Sigmoid colon (tissue), 4 donors: ENCODE measurements around the gene NCK1.

ENCODE experiments used
- EP300 ChIP-seq, 4 donors: sonication (generic); formaldehyde crosslinking; IDR thresholded peaks; one replicate each; pipeline ENCODE4 v1.6.1; 2017; ENCODE audit warnings: antibody characterized with exemption in 4 of 4
- POLR2AphosphoS5 ChIP-seq, 4 donors: sonication (generic); formaldehyde crosslinking; IDR thresholded peaks; one replicate each; pipeline ENCODE4 v1.6.1; 2017; ENCODE audit warnings: antibody characterized with exemption in 4 of 4

DNA sequence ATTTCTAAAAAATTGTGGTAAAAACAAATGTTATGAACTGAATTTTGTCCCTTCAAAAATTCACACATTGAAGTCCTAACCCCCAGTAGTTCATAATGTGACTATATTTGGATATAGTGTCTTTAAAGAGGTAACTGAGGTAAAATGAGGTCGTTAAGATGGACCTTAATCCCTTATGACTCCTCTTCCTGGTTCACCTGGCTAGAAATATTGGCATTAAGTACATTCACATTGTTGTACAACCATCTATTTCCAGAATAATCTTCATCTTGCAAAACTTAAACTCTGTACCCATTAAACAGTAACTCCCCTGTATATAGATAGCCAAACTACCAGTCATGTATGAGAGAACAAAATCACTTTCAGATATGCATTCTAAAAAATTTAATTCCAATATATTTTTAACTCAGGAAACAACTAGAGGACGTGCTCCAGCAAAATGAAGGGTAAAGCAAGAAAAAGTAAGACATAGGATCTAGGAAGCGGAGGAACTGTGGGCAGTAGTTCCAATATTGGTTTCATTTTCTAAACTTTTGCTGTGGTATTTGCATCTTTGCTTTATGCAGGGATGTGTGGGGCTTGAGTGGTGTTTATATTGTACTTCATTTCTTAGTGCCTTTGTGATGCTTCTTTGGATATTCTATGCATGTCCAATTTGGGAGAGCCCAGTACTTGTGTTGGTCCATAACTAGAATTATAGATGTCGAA lies 59.0 kb downstream of the NCK1 start:
- TF ChIP-seq EP300 (IDR thresholded peaks at IDR 0.05) (no peak), POLR2AphosphoS5 (IDR thresholded peaks at IDR 0.05) (no peak)
